Measurements from ENCODE around the gene ACTN3.

- TF ChIP-seq CTCF (IDR thresholded peaks at IDR 0.05; ENCODE audit: poor library complexity, severe bottlenecking): no peak
- TF ChIP-seq MXI1 (conservative IDR thresholded peaks at IDR 0.05; ENCODE audit: poor library complexity, severe bottlenecking): no peak
- TF ChIP-seq POLR2AphosphoS5 (IDR thresholded peaks at IDR 0.05): no peak
- no peak for TF ChIP-seq RAD21 (conservative IDR thresholded peaks at IDR 0.05)
Observed at GRCh38 chr11:66531841-66532240, 14.9 kb upstream of the ACTN3 start.

Data from neural cell (in vitro differentiated cells).